ENCODE results near the gene ABHD1.

DNA sequence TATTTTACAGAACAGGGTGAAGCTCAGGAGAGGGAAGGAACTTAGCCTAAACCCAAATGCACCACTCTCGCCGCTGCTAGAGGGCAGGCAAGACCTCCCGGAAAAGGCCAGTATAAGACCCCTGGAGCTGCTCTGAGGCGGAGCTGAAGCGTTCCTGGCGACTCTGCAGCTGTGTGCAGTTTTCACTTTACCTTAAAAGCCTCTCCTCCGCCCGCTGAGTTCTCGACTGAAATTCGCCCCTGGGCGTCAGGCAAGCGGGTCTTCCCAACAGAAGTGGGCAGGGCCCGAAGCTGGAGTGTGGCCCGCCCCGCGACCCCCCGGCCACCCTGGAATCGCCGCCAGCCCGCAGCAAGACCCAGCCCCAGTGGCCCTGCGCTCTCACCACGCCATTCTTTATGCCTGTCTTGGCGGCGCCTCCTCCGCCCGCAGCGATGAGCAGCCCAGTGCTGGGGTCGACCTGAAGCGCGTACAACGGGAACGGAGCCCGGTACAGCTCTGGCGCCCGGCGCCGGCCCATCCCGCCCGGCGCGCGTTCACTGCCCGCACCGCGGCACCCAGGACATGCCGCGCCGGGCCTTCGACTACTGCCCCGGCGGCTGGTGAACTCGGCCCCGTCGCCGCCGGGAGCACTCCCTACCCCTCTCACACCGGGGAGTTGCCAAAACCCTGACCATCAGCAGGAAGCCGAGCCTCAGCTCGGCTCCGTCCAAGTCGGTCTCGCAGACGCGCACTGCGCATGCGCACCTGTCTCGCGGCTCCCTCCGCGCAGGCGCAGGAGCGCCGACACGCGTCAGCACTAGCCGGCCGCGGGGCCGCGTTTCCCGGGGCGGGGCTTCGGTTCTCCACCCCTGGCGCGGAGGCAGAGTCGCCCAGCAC, 10.5 kb downstream of the ABHD1 start, which contains the start of gene PREB:
- TF ChIP-seq CTCF (IDR thresholded peaks at IDR 0.05; ENCODE audit: insufficient read depth, low read length) = peak; percentile 2
- TF ChIP-seq GABPA (IDR thresholded peaks at IDR 0.05; ENCODE audit: low read depth) = no peak
- no peak for TF ChIP-seq REST (IDR thresholded peaks at IDR 0.05; ENCODE audit: insufficient replicate concordance, low read depth)
- TF ChIP-seq POLR2AphosphoS5 (IDR thresholded peaks at IDR 0.05; ENCODE audit: low read depth) = peak; percentile 76; the same call in 1 of the 2 replicates
- peak; percentile 9; the same call in 1 of the 2 replicates for TF ChIP-seq SPI1 (IDR thresholded peaks at IDR 0.05; ENCODE audit: borderline replicate concordance, low read depth)
